Activated CD4-positive, alpha-beta T cell treated with anti-CD3 and anti-CD28 coated beads, Interleukin-2, amount 10 ng/mL, durations not matched to agents 7 days and 5 days (primary cell): ENCODE measurements around the gene TKT. TPM values are rescaled to one million over a fixed set of nuclear protein-coding genes. Genes with fewer than 3 reads are reported as not detected.
A peak's percentile ranks its signal among the peaks of the same experiment; 100 is the strongest.
"Not testable (repeated sequence)": the region's sequence is repeated elsewhere in the genome, so short reads cannot be mapped to it uniquely, and the experiment has no call there.

ENCODE experiments used
- CTCF ChIA-PET: fragments of 350-600 bp; sonication (Branson Sonifier 250); formaldehyde crosslinking; loops from one replicate; lab custom pipeline; 2021; ENCODE audit warnings: antibody characterized with exemption; lab: Charles Lee
- POLR2A ChIA-PET: fragments of 350-600 bp; sonication (Branson Sonifier 250); formaldehyde crosslinking; loops from one replicate; lab custom pipeline; 2021; ENCODE audit warnings: antibody characterized with exemption; lab: Charles Lee
- DNase-seq: peaks from one replicate; pipeline ENCODE4 v3.0.0-alpha.2; 2020
- H3K27ac Mint-ChIP-seq: one replicate; pipeline ENCODE4 v1.8.0; 2021; ENCODE audit warnings: mild to moderate bottlenecking, moderate library complexity, mixed read lengths
- H3K27me3 Mint-ChIP-seq: one replicate; pipeline ENCODE4 v1.8.0; 2021; ENCODE audit warnings: mixed read lengths
- H3K36me3 Mint-ChIP-seq: one replicate; pipeline ENCODE4 v1.8.0; 2021; ENCODE audit warnings: low read depth, mixed read lengths
- H3K4me1 Mint-ChIP-seq: one replicate; pipeline ENCODE4 v1.8.0; 2021; ENCODE audit warnings: mixed read lengths
- H3K4me3 Mint-ChIP-seq: one replicate; pipeline ENCODE4 v1.8.0; 2021; ENCODE audit warnings: mild to moderate bottlenecking, moderate library complexity, mixed read lengths
- H3K9me3 Mint-ChIP-seq: one replicate; pipeline ENCODE4 v1.8.0; 2021; ENCODE audit warnings: mixed read lengths
- total RNA-seq, 2 experiments: library from RNA; stranded (reverse); gene quantifications; one replicate each; pipeline ENCODE4 v1.2.3, GENCODE V29; 2021

Gene TKT
- total RNA-seq, 2 experiments from 2014 or later: 224 to 228 TPM

GRCh38 chr3:53274938-53275605 is 19.2 kb upstream of the TKT start:
- Mint-ChIP-seq H3K36me3 (no peaks in the 10 kb centered on the region), H3K4me1 (peaks cover 23% of the 10 kb centered on the region), H3K27me3 (no peaks in the 10 kb centered on the region), H3K27ac (peak overlapping the region; percentile 71), H3K4me3 (no peak overlapping the region), H3K9me3 (no peaks in the 10 kb centered on the region)
- ChIA-PET CTCF (interaction anchor here (1.0 to 2.1 kb wide), 4 partner anchors 10 to 126 kb away, joined by 3 to 6 read pairs (median 4); no protein-coding TSS in a partner anchor), POLR2A (no interaction called here)
- DNase-seq: peak; percentile 29

DNA sequence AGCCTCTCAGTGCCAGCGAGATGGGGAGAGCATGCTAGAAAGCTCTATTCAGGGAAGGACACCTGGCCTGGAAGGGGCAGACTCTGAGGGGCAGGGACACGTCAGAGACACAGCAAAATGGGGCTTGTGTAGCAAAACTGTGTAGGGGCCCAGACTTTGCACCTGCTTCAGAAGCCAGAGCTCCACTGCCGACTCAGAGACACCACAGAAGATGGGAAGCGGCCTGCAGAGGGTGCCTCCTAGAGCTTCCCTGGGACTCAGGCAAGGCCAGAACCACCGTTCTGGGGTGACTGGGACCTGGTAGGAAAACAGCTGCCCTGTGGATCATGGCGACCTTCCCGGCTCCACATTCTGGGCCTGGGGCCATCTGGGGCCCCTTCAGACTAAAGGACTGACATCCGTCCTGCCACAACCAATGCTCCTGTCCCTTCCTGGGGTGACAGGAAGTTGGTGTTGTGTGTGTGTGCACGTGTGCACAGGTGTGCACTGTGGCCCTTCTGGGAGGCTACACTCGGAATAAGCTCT is 17.4 kb upstream of the TKT start:
- DNase-seq: no peak
- Mint-ChIP-seq H3K9me3 (no peaks in the 10 kb centered on the region), H3K4me1 (peaks cover 28% of the 10 kb centered on the region)

GRCh38 chr3:53269888-53270880 is 14.4 kb upstream of the TKT start:
- Mint-ChIP-seq H3K9me3 (no peaks in the 10 kb centered on the region), H3K27ac (peak overlapping the region; percentile 69), H3K4me1 (peaks cover 23% of the 10 kb centered on the region), H3K4me3 (no peak overlapping the region), H3K36me3 (no peaks in the 10 kb centered on the region), H3K27me3 (peaks cover 4% of the 10 kb centered on the region)
- DNase-seq: peak; percentile 27
- ChIA-PET POLR2A (no interaction called here), CTCF (interaction anchor here (0.6 to 0.8 kb wide), 2 partner anchors 8 to 11 kb away, joined by 3 read pairs; no protein-coding TSS in a partner anchor)

More for the DNA sequence above, 17.4 kb upstream of the TKT start:
- Mint-ChIP-seq H3K27ac (no peak overlapping the region), H3K27me3 (no peaks in the 10 kb centered on the region), H3K4me3 (no peak overlapping the region), H3K36me3 (no peaks in the 10 kb centered on the region)
- ChIA-PET POLR2A (no interaction called here), CTCF (interaction anchor here (1.8 kb wide), 1 partner anchor 19 kb away, joined by 9 read pairs; no protein-coding TSS in a partner anchor)

- H3K27me3 Mint-ChIP-seq, CTCF ChIA-PET, DNase-seq, H3K9me3 Mint-ChIP-seq, H3K36me3 Mint-ChIP-seq, POLR2A ChIA-PET, H3K27ac Mint-ChIP-seq, H3K4me3 Mint-ChIP-seq: not testable (repeated sequence)
- peaks cover 16% of the 10 kb centered on the region for H3K4me1 Mint-ChIP-seq
These were observed 13.4 kb upstream of the TKT start for GRCh38 chr3:53269193-53269592.

DNA sequence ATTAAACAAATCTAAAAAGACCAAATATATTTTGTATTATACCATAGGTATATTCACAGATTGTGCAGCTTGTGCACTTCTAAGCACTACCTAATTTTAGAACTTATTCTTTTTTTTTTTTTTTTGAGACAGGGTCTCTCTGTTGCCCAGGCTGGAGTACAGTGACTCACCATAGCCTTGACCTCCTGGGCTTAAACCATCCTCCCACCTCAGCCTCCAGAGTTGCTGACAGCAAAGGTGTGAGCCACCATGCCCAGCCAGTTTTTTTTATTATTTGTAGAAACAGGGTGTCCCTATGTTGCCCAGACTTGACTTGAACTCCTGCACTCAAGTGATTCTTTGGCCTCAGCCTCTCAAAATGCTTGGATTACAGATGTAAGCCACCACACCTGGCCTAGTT is 11.9 kb upstream of the TKT start:
- Mint-ChIP-seq H3K4me3 (no peak overlapping the region), H3K27ac (no peak overlapping the region), H3K4me1 (peaks cover 12% of the 10 kb centered on the region), H3K9me3 (no peaks in the 10 kb centered on the region), H3K36me3 (no peaks in the 10 kb centered on the region), H3K27me3 (peaks cover 7% of the 10 kb centered on the region)
- CTCF ChIA-PET: interaction anchor here (0.6 kb wide), 1 partner anchor 1565 kb away, joined by 3 read pairs; no protein-coding TSS in a partner anchor
- POLR2A ChIA-PET: no interaction called here
- DNase-seq: no peak

GRCh38 chr3:53264718-53265117 is 8.9 kb upstream of the TKT start:
- ChIA-PET CTCF (interaction anchor here (0.6 to 1.4 kb wide), 4 partner anchors 10 to 146 kb away, joined by 3 to 5 read pairs (median 4); no protein-coding TSS in a partner anchor), POLR2A (no interaction called here)
- H3K4me3 Mint-ChIP-seq: no peak overlapping the region
- H3K9me3 Mint-ChIP-seq: no peaks in the 10 kb centered on the region
- no peaks in the 10 kb centered on the region for H3K36me3 Mint-ChIP-seq
- H3K27me3 Mint-ChIP-seq: peaks cover 7% of the 10 kb centered on the region
- peaks cover 2% of the 10 kb centered on the region for H3K4me1 Mint-ChIP-seq
- H3K27ac Mint-ChIP-seq: no peak overlapping the region
- no peak for DNase-seq

- no peak overlapping the region for H3K4me3 Mint-ChIP-seq
- H3K27me3 Mint-ChIP-seq: peaks cover 7% of the 10 kb centered on the region
- DNase-seq: no peak
- ChIA-PET CTCF (interaction anchor here (1.1 to 1.4 kb wide), 2 partner anchors 11 to 23 kb away, joined by 5 read pairs; no protein-coding TSS in a partner anchor), POLR2A (no interaction called here)
- H3K4me1 Mint-ChIP-seq: no peaks in the 10 kb centered on the region
- no peaks in the 10 kb centered on the region for H3K9me3 Mint-ChIP-seq
- no peaks in the 10 kb centered on the region for H3K36me3 Mint-ChIP-seq
- no peak overlapping the region for H3K27ac Mint-ChIP-seq
These were observed 8.1 kb upstream of the TKT start for GRCh38 chr3:53263907-53264306.

GRCh38 chr3:53261712-53262111 is 5.9 kb upstream of the TKT start:
- Mint-ChIP-seq H3K4me3 (no peak overlapping the region), H3K9me3 (no peaks in the 10 kb centered on the region), H3K27me3 (peaks cover 12% of the 10 kb centered on the region), H3K27ac (no peak overlapping the region), H3K36me3 (no peaks in the 10 kb centered on the region), H3K4me1 (peaks cover 2% of the 10 kb centered on the region)
- DNase-seq: no peak
- ChIA-PET CTCF (interaction anchor here (1.2 to 1.6 kb wide), 5 partner anchors 9 to 84 kb away, joined by 3 to 4 read pairs (median 3); no protein-coding TSS in a partner anchor), POLR2A (no interaction called here)

- Mint-ChIP-seq H3K4me3 (no peak overlapping the region), H3K9me3 (no peaks in the 10 kb centered on the region), H3K4me1 (peaks cover 7% of the 10 kb centered on the region), H3K27ac (no peak overlapping the region), H3K36me3 (no peaks in the 10 kb centered on the region), H3K27me3 (peaks cover 8% of the 10 kb centered on the region)
- ChIA-PET POLR2A (no interaction called here), CTCF (interaction anchor here (0.8 to 1.5 kb wide), 2 partner anchors 12 to 43 kb away, joined by 3 read pairs; no protein-coding TSS in a partner anchor)
- no peak for DNase-seq
These were observed 4.5 kb upstream of the TKT start for GRCh38 chr3:53260286-53260785.

DNA sequence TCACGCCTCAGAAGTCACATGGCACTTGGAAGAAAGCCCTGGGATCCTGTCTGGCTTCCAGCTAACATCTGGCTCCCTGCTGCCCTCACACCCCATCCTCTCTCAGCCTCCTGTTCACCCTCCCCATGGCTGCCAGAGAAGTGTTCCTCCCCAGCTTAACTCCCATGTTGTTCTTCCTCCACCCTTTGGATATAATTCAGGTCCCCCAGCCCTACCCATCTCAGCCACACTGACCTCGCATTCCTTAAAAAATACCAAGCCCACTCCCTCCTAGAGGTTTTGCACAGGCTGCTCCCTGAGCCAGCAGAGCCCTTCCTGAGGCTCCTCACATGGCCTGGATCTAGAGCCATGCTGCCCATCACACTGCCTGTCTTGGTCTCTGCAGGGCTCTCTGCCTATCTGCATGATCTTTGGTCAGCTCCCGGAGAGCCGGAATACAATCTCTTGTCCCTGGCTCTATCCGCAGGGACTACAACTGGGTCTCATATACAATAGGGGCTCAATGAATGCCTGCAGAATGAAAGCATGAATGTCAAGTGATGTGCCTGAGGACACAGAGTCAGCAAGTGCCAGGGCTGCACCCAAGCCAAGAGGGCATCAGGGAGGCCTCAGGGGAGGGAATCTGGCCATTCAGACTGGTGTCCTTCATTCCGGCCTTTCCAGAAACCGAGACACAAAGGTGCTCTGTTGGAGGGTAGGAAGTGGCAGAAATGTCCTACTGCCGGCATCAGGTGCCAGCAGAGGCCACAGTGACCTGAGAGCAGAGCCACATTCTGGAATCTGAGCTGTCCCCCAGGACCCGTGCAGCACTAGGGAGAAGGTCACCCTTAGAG is 3.8 kb upstream of the TKT start:
- Mint-ChIP-seq H3K4me1 (peaks cover 7% of the 10 kb centered on the region), H3K9me3 (no peaks in the 10 kb centered on the region), H3K27me3 (peaks cover 5% of the 10 kb centered on the region), H3K27ac (no peak overlapping the region), H3K36me3 (no peaks in the 10 kb centered on the region), H3K4me3 (no peak overlapping the region)
- POLR2A ChIA-PET: no interaction called here
- DNase-seq: no peak
- CTCF ChIA-PET: interaction anchor here (0.6 to 1.7 kb wide), 4 partner anchors 11 to 1671 kb away, joined by 3 to 6 read pairs (median 4); no protein-coding TSS in a partner anchor

- H3K9me3 Mint-ChIP-seq: no peaks in the 10 kb centered on the region
- ChIA-PET CTCF (interaction anchor here (1.2 to 1.7 kb wide), 3 partner anchors 11 to 17 kb away, joined by 3 to 6 read pairs (median 4); no protein-coding TSS in a partner anchor), POLR2A (no interaction called here)
- no peak overlapping the region for H3K27ac Mint-ChIP-seq
- no peak for DNase-seq
- H3K27me3 Mint-ChIP-seq: peaks cover 5% of the 10 kb centered on the region
- H3K4me1 Mint-ChIP-seq: peaks cover 14% of the 10 kb centered on the region
- H3K4me3 Mint-ChIP-seq: no peak overlapping the region
- H3K36me3 Mint-ChIP-seq: peaks cover 4% of the 10 kb centered on the region
These were observed 3.0 kb upstream of the TKT start for GRCh38 chr3:53258600-53259426.
